Sciatic nerve (tissue), 2 donors: Measurements from ENCODE around the gene FES. TPM values are rescaled to one million over a fixed set of nuclear protein-coding genes. Genes with fewer than 3 reads are reported as not detected.
"Not testable (repeated sequence)": the region's sequence is repeated elsewhere in the genome, so short reads cannot be mapped to it uniquely, and the experiment has no call there.

Experiments
- ATAC-seq: fragments of 200-7000 bp; cut with Tn5 transposase; one replicate; pipeline ENCODE4 v1.9.1; 2020; ENCODE audit warnings: mild to moderate bottlenecking, moderate library complexity
- DNase-seq: peaks from one replicate; pipeline ENCODE4 v3.0.0-alpha.2; 2020; ENCODE audit warnings: low spot score
- intact Hi-C: fragments of 100-400 bp; cut with DNase I; formaldehyde crosslinking; loops from one replicate; pipeline ENCODE4 v1.14.2; 2022
- total RNA-seq: library from RNA; stranded (reverse); fragmentation: NEBNext Ultra II Directional; extraction: Animal tissue kit (Norgen Biotek cat#: 25700); gene quantifications from one replicate; pipeline ENCODE4 v1.2.1, GENCODE V29; 2021
- donor health status: DM: no; HTN: no; CAD: no.
- donor health status: DM: no; HTN: no; CAD: no.

Gene FES
- total RNA-seq, result 44.8 TPM

- DNase-seq (peak; percentile 84), ATAC-seq (peak; percentile 62)
- intact Hi-C loops, result loop anchor here (2.0 kb wide), 1 partner anchor 237 kb away; no protein-coding TSS in a partner anchor
Measured at GRCh38 chr15:90883976-90884718, at the start of gene FES. Gene FES (plus strand): TSS chr15:90884504. CDS start chr15:90885046, 542 bp downstream.

DNA sequence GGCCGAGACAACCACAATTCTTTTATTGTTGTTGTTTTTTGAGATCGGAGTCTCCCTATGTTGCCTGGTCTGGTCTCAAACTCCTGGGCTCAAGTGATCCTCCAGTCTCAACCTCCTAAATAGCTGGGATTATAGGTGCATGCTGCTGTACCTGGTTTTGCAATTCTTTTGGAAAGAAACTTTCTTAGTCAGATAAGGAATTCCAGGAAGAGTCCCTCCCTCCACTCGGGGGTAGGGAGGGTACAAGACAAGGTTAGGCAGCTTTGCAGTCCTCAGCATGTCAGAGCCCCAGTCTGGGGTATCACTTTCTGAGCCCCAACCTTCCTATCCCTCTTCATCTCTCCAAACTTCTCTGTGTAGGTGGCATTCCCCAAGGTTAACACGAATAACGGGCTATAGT lies 49.7 kb upstream of the FES start:
- intact Hi-C loops, result loop anchor here (5.0 kb wide), 1 partner anchor 1373 kb away; no protein-coding TSS in a partner anchor
- DNase-seq (no peak), ATAC-seq (no peak)

DNA sequence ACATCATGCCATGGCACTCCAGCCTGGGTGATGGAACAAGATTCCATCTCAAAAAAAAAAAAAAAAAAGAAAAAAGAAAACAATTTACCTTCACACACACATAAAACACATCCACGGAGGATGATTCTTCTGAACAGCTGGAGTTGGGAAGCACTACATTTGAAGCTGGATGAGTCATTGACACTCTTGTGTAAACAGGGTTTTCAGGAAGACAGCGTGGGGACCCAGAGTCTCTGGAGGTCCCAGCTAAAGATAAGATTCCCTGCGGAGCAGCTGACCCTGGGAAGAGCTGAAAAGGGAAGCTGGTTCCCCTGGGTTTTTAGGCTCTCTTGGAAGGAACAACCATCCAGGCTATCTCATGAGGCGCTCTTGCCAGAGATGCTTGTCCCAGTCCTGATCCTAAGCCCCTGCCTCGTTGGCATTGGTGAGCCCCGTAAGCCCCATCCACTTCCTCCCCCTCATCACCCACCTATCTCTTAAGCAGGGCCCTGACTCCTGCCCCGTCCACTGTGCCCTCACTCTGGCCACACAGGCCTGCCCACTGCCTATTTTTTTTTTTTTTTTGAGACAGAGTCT lies 47.9 kb upstream of the FES start:
- DNase-seq (no peak), ATAC-seq (no peak)
- intact Hi-C loops, result loop anchor here (5.0 kb wide), 1 partner anchor 1371 kb away; no protein-coding TSS in a partner anchor

- ATAC-seq (no peak), DNase-seq (no peak)
- intact Hi-C loops, result loop anchor here (5.0 kb wide), 1 partner anchor 1370 kb away; no protein-coding TSS in a partner anchor
Measured at GRCh38 chr15:90837094-90837493, 47.2 kb upstream of the FES start.

- DNase-seq (no peak), ATAC-seq (peak; percentile 8)
- intact Hi-C loops, result loop anchor here (5.0 kb wide), 1 partner anchor 1369 kb away; no protein-coding TSS in a partner anchor
Measured at GRCh38 chr15:90838139-90838538, 46.2 kb upstream of the FES start.

- intact Hi-C loops, result loop anchor here (5.0 kb wide), 1 partner anchor 1369 kb away; no protein-coding TSS in a partner anchor
- DNase-seq, result no peak
- no peak for ATAC-seq
Measured at GRCh38 chr15:90838544-90838943, 45.8 kb upstream of the FES start.

DNA sequence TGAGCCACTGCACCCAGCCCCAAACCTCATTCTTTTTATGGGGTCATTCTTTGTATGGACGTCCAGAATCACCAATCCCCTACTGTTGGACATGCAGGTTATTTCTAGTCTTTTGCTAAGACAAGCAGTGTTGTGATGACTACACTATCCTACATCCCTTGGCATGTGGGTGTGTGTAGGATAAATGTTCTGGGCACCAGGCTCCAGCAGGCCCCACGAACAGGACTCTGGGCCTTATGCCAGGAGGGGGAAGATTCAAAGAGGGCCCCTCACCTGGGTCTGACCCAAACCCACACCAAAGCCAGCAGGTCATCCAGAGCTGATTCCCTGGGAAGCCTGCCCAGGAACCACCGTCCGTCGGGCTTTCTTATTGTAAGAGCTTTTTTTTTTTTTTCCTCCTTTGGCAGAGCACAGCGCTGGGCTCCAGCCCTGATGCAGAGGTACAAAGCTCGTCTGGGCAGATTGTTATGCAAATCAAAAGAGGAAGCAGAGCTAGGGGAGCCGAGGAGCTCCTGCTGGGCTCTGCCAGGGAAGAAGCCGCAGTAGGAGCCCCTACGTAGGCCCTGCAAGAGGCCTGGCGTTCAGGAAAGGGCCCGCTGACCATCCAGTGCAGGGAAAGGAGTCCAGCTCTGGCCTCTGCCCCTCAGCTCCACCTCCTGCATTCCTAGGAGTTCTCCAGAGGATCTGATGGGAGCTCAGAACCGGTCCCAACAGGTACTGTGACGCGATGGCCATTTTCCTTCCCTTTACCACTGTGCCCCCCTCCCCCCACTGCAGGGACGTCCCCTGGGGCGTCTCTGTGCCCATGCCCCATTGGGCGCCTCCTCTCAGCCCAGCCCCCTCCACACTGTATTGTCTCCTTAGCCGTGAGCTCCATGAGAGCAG lies 44.9 kb upstream of the FES start:
- intact Hi-C loops, result loop anchor here (5.0 kb wide), 1 partner anchor 1368 kb away; no protein-coding TSS in a partner anchor
- ATAC-seq, result peak; percentile 69
- no peak for DNase-seq

DNA sequence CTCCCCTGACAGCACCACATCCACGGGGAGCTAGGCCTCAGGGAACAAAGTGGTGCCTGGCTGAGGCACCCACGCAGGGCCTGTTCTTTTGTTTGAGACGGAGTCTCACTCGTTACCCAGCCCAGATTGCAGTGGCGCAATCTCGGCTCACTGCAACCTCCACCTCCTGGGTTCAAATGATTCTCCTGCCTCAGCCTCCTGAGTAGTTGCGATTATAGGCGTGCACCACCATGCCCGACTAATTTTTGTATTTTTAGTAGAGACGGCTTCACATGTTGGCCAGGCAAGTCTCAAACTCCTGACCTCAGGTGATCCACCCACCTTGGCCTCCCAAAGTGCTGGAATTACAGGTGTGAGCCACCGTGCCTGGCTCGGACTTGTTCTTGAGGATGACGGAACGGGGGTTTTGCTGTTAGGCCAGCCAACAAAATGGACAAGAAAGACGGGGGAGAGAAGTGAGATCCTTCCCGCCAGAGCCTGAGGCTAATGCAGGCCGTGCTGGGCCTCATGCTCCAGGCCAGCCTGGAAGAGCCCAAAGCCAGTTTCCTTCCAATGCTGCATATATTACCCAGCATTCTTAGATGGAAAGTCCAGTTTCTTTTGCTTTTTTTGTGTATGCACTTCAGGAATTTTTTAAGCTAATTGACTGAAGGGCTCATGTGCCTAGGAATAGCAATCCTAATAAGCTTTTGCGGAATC lies 44.0 kb upstream of the FES start:
- DNase-seq (no peak), ATAC-seq (no peak)
- intact Hi-C loops, result no loop called here

DNA sequence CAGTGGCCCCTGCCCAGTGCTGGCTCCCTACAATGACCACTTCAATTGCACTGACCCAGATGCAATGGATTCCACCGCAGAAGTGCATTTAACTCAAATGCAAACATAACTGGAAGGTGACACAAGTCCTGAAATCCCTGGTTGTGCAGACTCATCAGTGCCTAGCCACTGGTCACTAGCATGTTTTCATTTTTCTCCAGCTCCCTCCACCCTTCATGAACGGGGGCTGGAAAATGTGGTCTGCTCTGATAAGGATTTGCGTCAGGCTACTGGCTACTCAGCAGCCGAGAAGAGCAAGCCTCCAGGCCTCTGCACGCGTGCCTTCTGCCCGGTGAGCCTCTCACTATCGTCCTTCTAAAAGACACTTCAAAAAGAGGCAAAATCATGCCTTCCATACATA lies 43.4 kb upstream of the FES start:
- intact Hi-C loops, result no loop called here
- ATAC-seq (no peak), DNase-seq (no peak)

DNA sequence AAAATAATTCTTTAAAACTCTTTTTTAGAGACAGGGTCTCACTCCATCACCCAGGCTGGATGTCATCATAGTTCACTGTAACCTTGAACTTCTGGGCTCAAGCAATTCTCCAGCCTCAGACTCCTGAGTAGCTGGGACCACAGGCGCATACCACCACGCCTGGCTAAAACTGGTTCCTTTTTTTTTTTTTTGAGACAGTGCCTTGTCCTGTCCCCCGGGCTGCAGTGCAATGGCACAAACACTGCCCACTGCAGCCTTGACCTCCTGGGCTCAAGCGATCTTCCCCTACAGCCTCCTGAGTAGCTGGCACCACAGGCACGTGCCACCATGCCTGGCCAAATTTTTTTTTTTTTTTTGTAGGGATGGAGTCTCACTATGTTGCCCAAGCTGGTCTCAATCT lies 39.6 kb upstream of the FES start:
- intact Hi-C loops, result no loop called here
- no peak for ATAC-seq

GRCh38 chr15:90845201-90845949 lies 38.9 kb upstream of the FES start:
- ATAC-seq, result peak; percentile 34
- DNase-seq, result no peak
- intact Hi-C loops, result no loop called here

More for the DNA sequence above, 39.6 kb upstream of the FES start:
- DNase-seq, result no peak

DNA sequence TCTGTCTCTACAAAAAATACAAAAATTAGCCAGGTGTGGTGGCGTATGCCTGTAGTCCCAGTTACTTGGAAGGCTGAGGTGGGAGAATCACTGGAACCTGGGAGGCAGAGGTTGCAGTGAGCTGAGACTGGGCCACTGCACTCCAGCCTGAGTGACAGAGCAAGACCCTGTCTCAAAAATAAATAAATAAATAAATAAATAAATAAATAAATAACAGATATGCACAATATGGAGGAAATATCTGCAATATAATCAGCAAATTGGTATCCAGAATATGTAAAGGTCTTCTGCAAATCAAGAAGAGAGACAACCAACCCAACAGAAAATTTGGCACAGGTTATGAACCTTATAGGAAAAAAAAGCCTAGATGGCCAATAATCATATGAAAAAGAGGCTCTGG lies 34.9 kb upstream of the FES start:
- DNase-seq, ATAC-seq, intact Hi-C loops: not testable (repeated sequence)

- DNase-seq (no peak), ATAC-seq (no peak)
- intact Hi-C loops, result no loop called here
Measured at GRCh38 chr15:90851114-90851513, 33.2 kb upstream of the FES start.

GRCh38 chr15:90851940-90852339 lies 32.4 kb upstream of the FES start:
- DNase-seq (no peak), ATAC-seq (no peak)
- intact Hi-C loops, result no loop called here

- ATAC-seq (no peak), DNase-seq (no peak)
- intact Hi-C loops, result no loop called here
Measured at GRCh38 chr15:90855139-90855538, 29.2 kb upstream of the FES start.

GRCh38 chr15:90857337-90857736 lies 27.0 kb upstream of the FES start:
- intact Hi-C loops, result no loop called here
- ATAC-seq (no peak), DNase-seq (no peak)

DNA sequence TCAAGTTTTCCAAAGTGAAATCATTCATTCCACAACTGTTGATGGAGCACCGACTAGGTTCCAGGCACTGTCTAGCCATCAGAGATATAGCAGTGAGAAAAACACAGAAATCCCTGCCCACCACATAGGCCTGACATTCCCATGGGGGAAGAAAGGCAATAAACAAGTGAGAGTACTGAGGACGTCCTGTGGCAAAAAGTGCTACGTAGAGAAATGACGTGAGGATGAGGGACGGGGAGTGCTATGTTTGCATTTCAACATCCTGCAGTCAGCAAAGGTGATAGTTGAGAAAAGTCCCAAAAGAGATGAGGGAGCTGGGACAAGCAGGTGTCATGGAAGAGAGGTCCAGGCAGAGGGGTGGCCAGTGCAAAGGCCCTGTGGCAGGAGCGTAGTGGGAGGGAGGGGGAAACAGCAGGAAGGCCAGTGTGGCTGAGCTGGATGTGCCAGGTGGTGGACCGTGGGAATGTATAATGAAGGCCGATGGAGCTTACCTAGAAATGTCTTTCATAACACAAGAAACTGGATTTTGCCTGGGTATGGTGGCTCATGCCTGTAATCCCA lies 26.3 kb upstream of the FES start:
- no peak for ATAC-seq
- intact Hi-C loops, result no loop called here
- DNase-seq, result no peak
